HL-60/S4 treated with retinoic acid at 250 ng/mL for 4 days and 3 days (cell line): ENCODE measurements around the gene GALNT18.

Source experiments
- in situ Hi-C: fragments of 300-500 bp; cut with MboI; formaldehyde crosslinking; loops from 2 replicates; pipeline ENCODE4 v1.7.0; 2022; ENCODE audit warnings: low sequenced_read_pairs

The GALNT18 gene

GRCh38 chr11:11624926-11625325, 3.1 kb upstream of the GALNT18 start:
- in situ Hi-C loops = no loop called here

- in situ Hi-C loops = no loop called here
Measured at GRCh38 chr11:11624204-11624603, 2.4 kb upstream of the GALNT18 start.

- in situ Hi-C loops = no loop called here
Measured at GRCh38 chr11:11622772-11623171, 967 bp upstream of the GALNT18 start.

- in situ Hi-C loops = no loop called here
Measured at GRCh38 chr11:11622340-11622706, 518 bp upstream of the GALNT18 start.

- in situ Hi-C loops = no loop called here
Measured at GRCh38 chr11:11620921-11621572, 758 bp downstream of the GALNT18 start.

- in situ Hi-C loops = no loop called here
Measured at GRCh38 chr11:11620173-11620920, 1.5 kb downstream of the GALNT18 start.

GRCh38 chr11:11618973-11619435, 2.8 kb downstream of the GALNT18 start:
- in situ Hi-C loops = no loop called here

- in situ Hi-C loops = no loop called here
Measured at GRCh38 chr11:11615086-11615485, 6.7 kb downstream of the GALNT18 start.

- in situ Hi-C loops = no loop called here
Measured at GRCh38 chr11:11612439-11612838, 9.4 kb downstream of the GALNT18 start.

GRCh38 chr11:11611381-11611780, 10.4 kb downstream of the GALNT18 start:
- in situ Hi-C loops = no loop called here

- in situ Hi-C loops = no loop called here
Measured at GRCh38 chr11:11608783-11609232, 13.0 kb downstream of the GALNT18 start.

- in situ Hi-C loops = no loop called here
Measured at GRCh38 chr11:11607772-11608171, 14.0 kb downstream of the GALNT18 start.

GRCh38 chr11:11605821-11606450, 15.9 kb downstream of the GALNT18 start:
- in situ Hi-C loops = no loop called here

- in situ Hi-C loops = no loop called here
Measured at GRCh38 chr11:11605181-11605580, 16.6 kb downstream of the GALNT18 start.

- in situ Hi-C loops = no loop called here
Measured at GRCh38 chr11:11604370-11604990, 17.3 kb downstream of the GALNT18 start.

- in situ Hi-C loops = no loop called here
Measured at GRCh38 chr11:11602011-11602410, 19.8 kb downstream of the GALNT18 start.

GRCh38 chr11:11600288-11600687, 21.5 kb downstream of the GALNT18 start:
- in situ Hi-C loops = no loop called here

GRCh38 chr11:11598243-11598642, 23.6 kb downstream of the GALNT18 start:
- in situ Hi-C loops = no loop called here

GRCh38 chr11:11594162-11594561, 27.6 kb downstream of the GALNT18 start:
- in situ Hi-C loops = no loop called here

- in situ Hi-C loops = no loop called here
Measured at GRCh38 chr11:11592146-11592684, 29.6 kb downstream of the GALNT18 start.

- in situ Hi-C loops = no loop called here
Measured at GRCh38 chr11:11589437-11589836, 32.4 kb downstream of the GALNT18 start.
